ENCODE measurements around the gene DCTN1.

GRCh38 chr2:74417197-74417596 is 37.1 kb upstream of the DCTN1 start:
- TF ChIP-seq CTCF (IDR thresholded peaks at IDR 0.05) (no peak), POLR2AphosphoS5 (IDR thresholded peaks at IDR 0.05) (no peak), POLR2A (IDR thresholded peaks at IDR 0.05) (no peak)
